Thyroid gland (tissue), 4 donors: ENCODE results near the gene RABGAP1. TPM values are rescaled to one million over a fixed set of nuclear protein-coding genes. Genes with fewer than 3 reads are reported as not detected.

Experiments used
- DNase-seq, 2 donors: peaks; one replicate each; pipeline ENCODE4 v3.0.0-alpha.2; 2019
- H3K27ac ChIP-seq, 3 donors: fragments of 200-600 bp; sonication (generic); 1 replicate in 2 of 3; 2 replicates in 1 of 3; pipeline ENCODE4 v1.5.1; 2016 to 2019; ENCODE audit warnings: mild to moderate bottlenecking in 1 of 3, moderate library complexity in 1 of 3
- H3K27me3 ChIP-seq: fragments of 200-600 bp; sonication (generic); one replicate; pipeline ENCODE4 v1.5.1; 2019
- H3K36me3 ChIP-seq, 2 donors: fragments of 200-600 bp; sonication (generic); one replicate each; pipeline ENCODE4 v1.5.1; 2016 to 2019
- H3K4me1 ChIP-seq, 2 donors: fragments of 200-600 bp; sonication (generic); one replicate each; pipeline ENCODE4 v1.5.1; 2017 to 2019
- H3K4me3 ChIP-seq, 3 donors: fragments of 200-600 bp; sonication (generic); replicated peaks in 1 of 3; 1 replicate in 2 of 3; 2 replicates in 1 of 3; pipeline ENCODE4 v1.5.1; 2016; ENCODE audit warnings: mild to moderate bottlenecking in 1 of 3
- H3K9me3 ChIP-seq: fragments of 200-600 bp; sonication (generic); one replicate; pipeline ENCODE4 v1.5.1; 2017
- POLR2A ChIP-seq, 2 donors: fragments of 450-650 bp; IDR thresholded peaks; one replicate each; pipeline ENCODE4 v1.6.1; 2017; ENCODE audit warnings: antibody characterized with exemption in 2 of 2, mild to moderate bottlenecking in 2 of 2, moderate library complexity in 1 of 2
- WGBS, 2 donors: methylation state at CpG; one replicate each; pipeline ENCODE4 v1.1.5; 2017; 5-methylcytosine and 5-hydroxymethylcytosine counted together
- intact Hi-C: fragments of 100-400 bp; cut with DNase I; formaldehyde crosslinking; loops from one replicate; pipeline ENCODE4 v1.15.1; 2023
- total RNA-seq, 4 donors: library from RNA; depleted of rRNA; stranded (reverse); fragments of >200 nt; gene quantifications; one replicate each; pipeline ENCODE4 v1.2.3, GENCODE V29; 2016
- TF ChIP-seq, protein P1 (sequence below), 6 experiments: fragments of 200-600 bp in 3 of 6; fragments of 450-650 bp in 3 of 6; sonication (generic) in 3 of 6; IDR thresholded peaks; one replicate each; pipeline ENCODE4 v1.5.1; 2016 to 2019; ENCODE audit warnings: antibody characterized with exemption in 6 of 6, mild to moderate bottlenecking in 2 of 6, inconsistent platforms in 1 of 6, moderate library complexity in 1 of 6

The RABGAP1 gene
- total RNA-seq, 4 donors from 2014 or later, result 90.7 to 144 (median 127) TPM

- Histone ChIP-seq H3K36me3 (peaks cover 0 to 5% of the 10 kb centered on the region in 2 donors), H3K4me1 (no peaks in the 10 kb centered on the region), H3K27ac (no peak overlapping the region), H3K4me3 (no peak overlapping the region), H3K27me3 (no peaks in the 10 kb centered on the region), H3K9me3 (no peaks in the 10 kb centered on the region)
- 98 to 100% methylated on average over 4 of the region's 4 CpGs for WGBS, 2 donors
- TF ChIP-seq, protein P1, sequence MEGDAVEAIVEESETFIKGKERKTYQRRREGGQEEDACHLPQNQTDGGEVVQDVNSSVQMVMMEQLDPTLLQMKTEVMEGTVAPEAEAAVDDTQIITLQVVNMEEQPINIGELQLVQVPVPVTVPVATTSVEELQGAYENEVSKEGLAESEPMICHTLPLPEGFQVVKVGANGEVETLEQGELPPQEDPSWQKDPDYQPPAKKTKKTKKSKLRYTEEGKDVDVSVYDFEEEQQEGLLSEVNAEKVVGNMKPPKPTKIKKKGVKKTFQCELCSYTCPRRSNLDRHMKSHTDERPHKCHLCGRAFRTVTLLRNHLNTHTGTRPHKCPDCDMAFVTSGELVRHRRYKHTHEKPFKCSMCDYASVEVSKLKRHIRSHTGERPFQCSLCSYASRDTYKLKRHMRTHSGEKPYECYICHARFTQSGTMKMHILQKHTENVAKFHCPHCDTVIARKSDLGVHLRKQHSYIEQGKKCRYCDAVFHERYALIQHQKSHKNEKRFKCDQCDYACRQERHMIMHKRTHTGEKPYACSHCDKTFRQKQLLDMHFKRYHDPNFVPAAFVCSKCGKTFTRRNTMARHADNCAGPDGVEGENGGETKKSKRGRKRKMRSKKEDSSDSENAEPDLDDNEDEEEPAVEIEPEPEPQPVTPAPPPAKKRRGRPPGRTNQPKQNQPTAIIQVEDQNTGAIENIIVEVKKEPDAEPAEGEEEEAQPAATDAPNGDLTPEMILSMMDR (IDR thresholded peaks at IDR 0.05), result no peak
- no peak for TF ChIP-seq POLR2A (IDR thresholded peaks at IDR 0.05)
- intact Hi-C loops, result no loop called here
- no peak for DNase-seq
These were observed 187.8 kb downstream of the RABGAP1 start for GRCh38 chr9:123128591-123128990.

DNA sequence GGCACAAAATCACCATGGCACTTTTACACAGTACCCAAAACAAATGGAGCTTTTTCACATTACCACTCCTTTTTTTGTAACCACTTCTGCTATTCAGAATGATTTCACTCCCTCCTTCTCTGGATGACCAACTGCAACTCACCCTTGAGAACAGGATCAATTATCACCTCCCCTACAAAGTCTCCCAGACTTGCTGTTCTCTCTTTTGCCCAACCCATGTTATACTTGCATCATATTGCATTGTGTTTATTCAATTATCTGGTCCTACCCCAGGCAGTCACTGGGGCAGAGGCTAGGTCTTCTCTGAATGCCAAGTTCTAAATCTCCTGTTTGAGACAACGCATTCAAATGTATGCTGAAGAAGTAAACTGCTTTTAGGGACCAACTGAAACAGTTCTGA lies 188.6 kb downstream of the RABGAP1 start:
- 97% methylated on average over 1 of the region's 1 CpG for WGBS, 2 donors

DNA sequence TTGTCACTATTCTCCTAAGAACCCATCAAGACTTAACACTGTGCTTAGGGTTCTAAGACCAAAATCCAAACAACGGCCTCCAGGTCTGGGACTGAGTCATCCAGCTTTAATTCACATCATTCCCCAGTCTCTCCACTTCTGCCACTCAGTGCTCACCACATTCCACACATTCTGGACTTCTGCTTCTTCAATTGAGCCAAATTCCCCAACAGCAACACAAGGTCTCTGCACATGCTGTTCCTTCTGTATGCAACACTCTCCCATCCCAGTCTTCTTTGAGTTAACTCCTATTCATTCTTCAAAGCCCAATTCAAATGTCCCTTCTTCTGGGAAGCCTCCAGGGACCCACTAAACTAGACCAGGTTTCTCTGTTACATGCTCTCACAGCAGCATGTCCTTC lies 190.4 kb downstream of the RABGAP1 start:
- H3K4me3 ChIP-seq, result no peak overlapping the region
- H3K4me1 ChIP-seq, result no peaks in the 10 kb centered on the region
- 60 to 77% methylated on average over 1 of the region's 1 CpG for WGBS, 2 donors
- no peaks in the 10 kb centered on the region for H3K27me3 ChIP-seq
- H3K9me3 ChIP-seq, result no peaks in the 10 kb centered on the region
- no peak for TF ChIP-seq POLR2A (IDR thresholded peaks at IDR 0.05)
- TF ChIP-seq, protein P1 (IDR thresholded peaks at IDR 0.05), result no peak
- no peak for DNase-seq
- peaks cover 0 to 5% of the 10 kb centered on the region in 2 donors for H3K36me3 ChIP-seq
- intact Hi-C loops, result no loop called here
- H3K27ac ChIP-seq, result no peak overlapping the region

More for the DNA sequence above, 188.6 kb downstream of the RABGAP1 start:
- TF ChIP-seq, protein P1 (IDR thresholded peaks at IDR 0.05), result no peak
- TF ChIP-seq POLR2A (IDR thresholded peaks at IDR 0.05), result no peak
- Histone ChIP-seq H3K27ac (no peak overlapping the region), H3K4me3 (no peak overlapping the region), H3K4me1 (no peaks in the 10 kb centered on the region), H3K36me3 (peaks cover 0 to 5% of the 10 kb centered on the region in 2 donors), H3K27me3 (no peaks in the 10 kb centered on the region), H3K9me3 (no peaks in the 10 kb centered on the region)
- no peak for DNase-seq
- intact Hi-C loops, result no loop called here

DNA sequence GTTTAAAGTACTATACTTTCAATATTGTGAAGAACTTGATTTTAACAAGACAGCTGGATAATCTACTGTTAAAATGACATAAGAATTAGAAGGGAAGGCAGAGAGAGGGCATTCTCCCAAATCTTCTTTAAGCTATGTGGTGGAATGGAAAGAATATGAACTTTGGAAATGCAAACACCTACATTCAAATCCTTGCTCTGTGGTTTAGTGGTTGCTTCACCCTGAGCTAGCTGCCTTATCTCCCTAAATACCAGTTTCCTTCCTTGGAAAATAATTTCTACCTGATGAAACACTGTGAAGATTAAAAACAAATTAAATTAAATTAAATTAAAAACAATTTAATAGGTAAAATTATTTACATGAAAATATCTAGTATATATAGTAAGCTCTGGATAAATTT lies 191.2 kb downstream of the RABGAP1 start:
- Histone ChIP-seq H3K27ac (no peak overlapping the region), H3K4me3 (no peak overlapping the region), H3K36me3 (peaks cover 0 to 5% of the 10 kb centered on the region in 2 donors), H3K27me3 (no peaks in the 10 kb centered on the region), H3K4me1 (no peaks in the 10 kb centered on the region), H3K9me3 (no peaks in the 10 kb centered on the region)
- intact Hi-C loops, result no loop called here
- DNase-seq, result no peak
- TF ChIP-seq, protein P1 (IDR thresholded peaks at IDR 0.05), result no peak
- TF ChIP-seq POLR2A (IDR thresholded peaks at IDR 0.05), result no peak

GRCh38 chr9:123132696-123133095 lies 191.9 kb downstream of the RABGAP1 start:
- DNase-seq, result no peak
- H3K27me3 ChIP-seq, result no peaks in the 10 kb centered on the region
- WGBS, 2 donors, result 94 to 96% methylated on average over 6 of the region's 6 CpGs
- H3K27ac ChIP-seq, result no peak overlapping the region
- H3K36me3 ChIP-seq, result peaks cover 0 to 5% of the 10 kb centered on the region in 2 donors
- no peak for TF ChIP-seq POLR2A (IDR thresholded peaks at IDR 0.05)
- TF ChIP-seq, protein P1 (IDR thresholded peaks at IDR 0.05), result no peak
- no peaks in the 10 kb centered on the region for H3K9me3 ChIP-seq
- no peak overlapping the region for H3K4me3 ChIP-seq
- H3K4me1 ChIP-seq, result no peaks in the 10 kb centered on the region
- intact Hi-C loops, result no loop called here
